NCI-H524 treated with DMSO at 0.1 percent for 48 hours (cell line): ENCODE data around the gene RRAS.

Source experiments
- DNase-seq: peaks from one replicate; lab custom pipeline; 2025; lab: John Stamatoyannopoulos, UW

RRAS gene

GRCh38 chr19:49677231-49677900, 37.4 kb upstream of the RRAS start, which contains the start of gene PRMT1:
Gene PRMT1, plus strand, starts transcription at chr19:49677271. Its CDS starts 10 bp downstream, at chr19:49677281.
- DNase-seq, result no peak

- peak; percentile 99 for DNase-seq
Measured at GRCh38 chr19:49676784-49677230, 36.9 kb upstream of the RRAS start.

- DNase-seq, result peak; percentile 60
Measured at GRCh38 chr19:49676136-49676783, 36.3 kb upstream of the RRAS start.

GRCh38 chr19:49672131-49672919, 32.4 kb upstream of the RRAS start:
- DNase-seq, result peak; percentile 67

GRCh38 chr19:49669516-49669915, 29.6 kb upstream of the RRAS start:
- no peak for DNase-seq

- DNase-seq, result no peak
Measured at GRCh38 chr19:49667473-49667872, 27.5 kb upstream of the RRAS start.

GRCh38 chr19:49666120-49666444, 26.1 kb upstream of the RRAS start:
- DNase-seq, result no peak

GRCh38 chr19:49665351-49666119, 25.6 kb upstream of the RRAS start, which contains the start of the genes BCL2L12 and IRF3:
Gene BCL2L12, plus strand, starts transcription at chr19:49665933. Its CDS starts 760 bp downstream, at chr19:49666693.
Gene IRF3, minus strand, starts transcription at chr19:49665857. Its CDS starts 1,019 bp downstream, at chr19:49664838.
- DNase-seq, result peak; percentile 80

- DNase-seq, result no peak
Measured at GRCh38 chr19:49665036-49665350, 25.1 kb upstream of the RRAS start.

- DNase-seq, result no peak
Measured at GRCh38 chr19:49664171-49665035, 24.5 kb upstream of the RRAS start.

GRCh38 chr19:49663224-49663623, 23.3 kb upstream of the RRAS start:
- DNase-seq, result no peak

- no peak for DNase-seq
Measured at GRCh38 chr19:49662011-49662410, 22.1 kb upstream of the RRAS start.

GRCh38 chr19:49660338-49660961, 20.5 kb upstream of the RRAS start:
- no peak for DNase-seq

- DNase-seq, result no peak
Measured at GRCh38 chr19:49658566-49659442, 18.9 kb upstream of the RRAS start.

- DNase-seq, result no peak
Measured at GRCh38 chr19:49658139-49658517, 18.2 kb upstream of the RRAS start.

- DNase-seq, result no peak
Measured at GRCh38 chr19:49657493-49658138, 17.7 kb upstream of the RRAS start.

GRCh38 chr19:49656456-49657109, 16.6 kb upstream of the RRAS start:
- DNase-seq, result no peak

GRCh38 chr19:49655570-49656455, 15.9 kb upstream of the RRAS start:
- DNase-seq, result no peak
